Stromal cell of bone marrow (primary cell): ENCODE results near the gene LILRA1.
"Not testable (repeated sequence)": the region's sequence is repeated elsewhere in the genome, so short reads cannot be mapped to it uniquely, and the experiment has no call there.

ENCODE experiments used
- DNase-seq: peaks from one replicate; pipeline ENCODE4 v3.0.0-alpha.2; 2012; ENCODE audit warnings: low read depth

The LILRA1 gene

GRCh38 chr19:54624934-54625730 is 31.7 kb downstream of the LILRA1 start:
- not testable (repeated sequence) for DNase-seq

- no peak for DNase-seq
Observed at GRCh38 chr19:54626757-54627156, 33.3 kb downstream of the LILRA1 start.

GRCh38 chr19:54627912-54628311 is 34.5 kb downstream of the LILRA1 start:
- not testable (repeated sequence) for DNase-seq

- DNase-seq, result not testable (repeated sequence)
Observed at GRCh38 chr19:54630262-54630661, 36.8 kb downstream of the LILRA1 start, which contains the start of gene LILRB1. TSS of gene LILRB1 (plus strand) at chr19:54630484. CDS start at chr19:54631074, 590 bp downstream.

GRCh38 chr19:54630782-54631181 is 37.4 kb downstream of the LILRA1 start:
- no peak for DNase-seq

GRCh38 chr19:54631489-54632337 is 38.3 kb downstream of the LILRA1 start:
- DNase-seq, result not testable (repeated sequence)

GRCh38 chr19:54632517-54632916 is 39.1 kb downstream of the LILRA1 start:
- not testable (repeated sequence) for DNase-seq

- no peak for DNase-seq
Observed at GRCh38 chr19:54633401-54633800, 40.0 kb downstream of the LILRA1 start.

- DNase-seq, result not testable (repeated sequence)
Observed at GRCh38 chr19:54636081-54636480, 42.6 kb downstream of the LILRA1 start.

GRCh38 chr19:54638683-54639082 is 45.3 kb downstream of the LILRA1 start:
- DNase-seq, result no peak

GRCh38 chr19:54642953-54643352 is 49.5 kb downstream of the LILRA1 start:
- DNase-seq, result not testable (repeated sequence)

- DNase-seq, result not testable (repeated sequence)
Observed at GRCh38 chr19:54643583-54643982, 50.2 kb downstream of the LILRA1 start.

- no peak for DNase-seq
Observed at GRCh38 chr19:54644056-54644455, 50.6 kb downstream of the LILRA1 start.

GRCh38 chr19:54646331-54646841 is 53.0 kb downstream of the LILRA1 start:
- no peak for DNase-seq

GRCh38 chr19:54648129-54648528 is 54.7 kb downstream of the LILRA1 start:
- DNase-seq, result no peak

GRCh38 chr19:54650108-54650655 is 56.8 kb downstream of the LILRA1 start:
- no peak for DNase-seq
